ENCODE measurements around the gene MYO7A. TPM values are rescaled to one million over a fixed set of nuclear protein-coding genes. Genes with fewer than 3 reads are reported as not detected.

The MYO7A gene
- total and polyA plus RNA-seq, 2 experiments from 2014 or later, result 9.8 to 10.1 TPM

GRCh38 chr11:77138106-77138649, 10.1 kb downstream of the MYO7A start:
- no peak overlapping the region for H3K4me3 ChIP-seq
- DNase-seq (ENCODE audit: low spot score), result no peak
- H3K27ac ChIP-seq, result no peak overlapping the region
- 97% methylated on average over 21 of the region's 55 CpGs for WGBS (ENCODE audit: low lambda C conversion rate, missing lambda C conversion rate)
- H2AFZ ChIP-seq, result no peak overlapping the region
- H3K9me3 ChIP-seq (ENCODE audit: low read depth), result no peaks in the 10 kb centered on the region
- no peaks in the 10 kb centered on the region for H3K27me3 ChIP-seq
- no peaks in the 10 kb centered on the region for H3K9me2 ChIP-seq (replicated peaks; ENCODE audit: insufficient read depth)
- H3K4me2 ChIP-seq, result no peak overlapping the region
- no peak for TF ChIP-seq CTCF (IDR thresholded peaks at IDR 0.05; ENCODE audit: poor library complexity)
- no peak for TF ChIP-seq EZH2phosphoT487 (IDR thresholded peaks at IDR 0.05; ENCODE audit: low read depth, severe bottlenecking, unreplicated experiment)
- TF ChIP-seq EZH2 (IDR thresholded peaks at IDR 0.05; ENCODE audit: borderline replicate concordance), result no peak
- no peaks in the 10 kb centered on the region for H4K20me1 ChIP-seq (ENCODE audit: insufficient read depth, poor library complexity, severe bottlenecking)
- H3K4me1 ChIP-seq (ENCODE audit: insufficient read depth), result peaks cover 20% of the 10 kb centered on the region
- H3K36me3 ChIP-seq (replicated peaks; ENCODE audit: insufficient read depth, low read depth), result no peaks in the 10 kb centered on the region
- H3K79me2 ChIP-seq, result no peaks in the 10 kb centered on the region

GRCh38 chr11:77139201-77139600, 11.2 kb downstream of the MYO7A start:
- no peak overlapping the region for H3K4me3 ChIP-seq
- WGBS (ENCODE audit: low lambda C conversion rate, missing lambda C conversion rate), result 91% methylated on average over 8 of the region's 8 CpGs
- no peaks in the 10 kb centered on the region for H3K36me3 ChIP-seq (replicated peaks; ENCODE audit: insufficient read depth, low read depth)
- no peaks in the 10 kb centered on the region for H3K9me2 ChIP-seq (replicated peaks; ENCODE audit: insufficient read depth)
- no peak overlapping the region for H3K4me2 ChIP-seq
- TF ChIP-seq EZH2phosphoT487 (IDR thresholded peaks at IDR 0.05; ENCODE audit: low read depth, severe bottlenecking, unreplicated experiment) (no peak), CTCF (IDR thresholded peaks at IDR 0.05; ENCODE audit: poor library complexity) (no peak), EZH2 (IDR thresholded peaks at IDR 0.05; ENCODE audit: borderline replicate concordance) (no peak)
- no peak overlapping the region for H3K27ac ChIP-seq
- DNase-seq (ENCODE audit: low spot score), result no peak
- peaks cover 20% of the 10 kb centered on the region for H3K4me1 ChIP-seq (ENCODE audit: insufficient read depth)
- no peak overlapping the region for H2AFZ ChIP-seq
- no peaks in the 10 kb centered on the region for H3K9me3 ChIP-seq (ENCODE audit: low read depth)
- no peaks in the 10 kb centered on the region for H4K20me1 ChIP-seq (ENCODE audit: insufficient read depth, poor library complexity, severe bottlenecking)
- no peaks in the 10 kb centered on the region for H3K27me3 ChIP-seq
- H3K79me2 ChIP-seq, result no peaks in the 10 kb centered on the region

GRCh38 chr11:77140231-77140851, 12.3 kb downstream of the MYO7A start:
- DNase-seq (ENCODE audit: low spot score), result no peak
- H4K20me1 ChIP-seq (ENCODE audit: insufficient read depth, poor library complexity, severe bottlenecking), result no peaks in the 10 kb centered on the region
- peak overlapping the region; percentile 78 for H3K27ac ChIP-seq
- TF ChIP-seq EZH2phosphoT487 (IDR thresholded peaks at IDR 0.05; ENCODE audit: low read depth, severe bottlenecking, unreplicated experiment), result no peak
- no peak for TF ChIP-seq EZH2 (IDR thresholded peaks at IDR 0.05; ENCODE audit: borderline replicate concordance)
- TF ChIP-seq CTCF (IDR thresholded peaks at IDR 0.05; ENCODE audit: poor library complexity), result no peak
- H3K36me3 ChIP-seq (replicated peaks; ENCODE audit: insufficient read depth, low read depth), result no peaks in the 10 kb centered on the region
- peaks cover 31% of the 10 kb centered on the region for H3K4me1 ChIP-seq (ENCODE audit: insufficient read depth)
- H3K79me2 ChIP-seq, result no peaks in the 10 kb centered on the region
- H3K4me3 ChIP-seq, result no peak overlapping the region
- H3K4me2 ChIP-seq, result no peak overlapping the region
- H3K9me3 ChIP-seq (ENCODE audit: low read depth), result no peaks in the 10 kb centered on the region
- no peaks in the 10 kb centered on the region for H3K9me2 ChIP-seq (replicated peaks; ENCODE audit: insufficient read depth)
- 65% methylated on average over 8 of the region's 8 CpGs for WGBS (ENCODE audit: low lambda C conversion rate, missing lambda C conversion rate)
- H2AFZ ChIP-seq, result no peak overlapping the region
- no peaks in the 10 kb centered on the region for H3K27me3 ChIP-seq

Measured in hepatocyte (in vitro differentiated cells).